WTC11 (cell line): ENCODE measurements around the gene WFDC12.

Source experiments
- ATF6 ChIP-seq: sonication (generic); formaldehyde crosslinking; IDR thresholded peaks from 2 replicates; pipeline ENCODE4 v1.8.1; 2023; ENCODE audit warnings: mild to moderate bottlenecking, missing genetic modification reagents
- CTCF ChIP-seq: fragments of 200-600 bp; IDR thresholded peaks from 2 replicates; pipeline ENCODE4 v1.8.0; 2022; ENCODE audit warnings: antibody characterized with exemption
- E2F4 ChIP-seq: sonication (generic); formaldehyde crosslinking; IDR thresholded peaks from 2 replicates; pipeline ENCODE4 v1.8.1; 2022; ENCODE audit warnings: low read depth, mild to moderate bottlenecking, moderate library complexity, missing genetic modification reagents, borderline replicate concordance
- NR3C1 ChIP-seq: sonication (generic); formaldehyde crosslinking; conservative IDR thresholded peaks from 2 replicates; pipeline ENCODE4 v1.8.1; 2023; ENCODE audit warnings: low read depth, mild to moderate bottlenecking, missing genetic modification reagents
- PREB ChIP-seq: sonication (generic); formaldehyde crosslinking; IDR thresholded peaks from 2 replicates; pipeline ENCODE4 v1.8.1; 2022; ENCODE audit warnings: mild to moderate bottlenecking, missing genetic modification reagents, moderate library complexity, borderline replicate concordance
- SP1 ChIP-seq: sonication (generic); formaldehyde crosslinking; conservative IDR thresholded peaks from 2 replicates; pipeline ENCODE4 v1.8.1; 2022; ENCODE audit warnings: missing genetic modification reagents
- ZNF232 ChIP-seq: sonication (generic); formaldehyde crosslinking; IDR thresholded peaks from 2 replicates; pipeline ENCODE4 v1.8.0; 2022; ENCODE audit warnings: mild to moderate bottlenecking, missing genetic modification reagents

- no peak for TF ChIP-seq CTCF
- no peak for TF ChIP-seq E2F4
- TF ChIP-seq SP1: no peak
- no peak for TF ChIP-seq ATF6 (CRISPR knock-in tag)
- no peak for TF ChIP-seq NR3C1 (CRISPR knock-in tag)
- TF ChIP-seq ZNF232 (CRISPR knock-in tag): no peak
- no peak for TF ChIP-seq PREB (CRISPR knock-in tag)
Measured at GRCh38 chr20:45136911-45137310, 12.6 kb upstream of the WFDC12 start.
